PFSK-1 (cell line): ENCODE results near the gene VPS45.

Experiments
- FOXP2 ChIP-seq: optimal IDR thresholded peaks from 2 replicates; pipeline ENCODE3; 2011; ENCODE audit warnings: borderline replicate concordance, control low read depth, inconsistent platforms; ENCODE audit not compliant: insufficient read depth; ENCODE audit errors: extremely low read length, extremely low read depth
- POLR2AphosphoS5 ChIP-seq: IDR thresholded peaks from 2 replicates; pipeline ENCODE4 v1.6.1; 2012; ENCODE audit warnings: low read depth, mild to moderate bottlenecking, control low read depth, low read length, moderate library complexity
- SIN3A ChIP-seq: IDR thresholded peaks from 2 replicates; pipeline ENCODE4 v1.6.1; 2012; ENCODE audit warnings: mild to moderate bottlenecking, low read length, moderate library complexity, borderline replicate concordance; ENCODE audit not compliant: insufficient read depth
- TAF1 ChIP-seq: IDR thresholded peaks from 2 replicates; pipeline ENCODE4 v1.6.1; 2012; ENCODE audit warnings: low read length, control low read depth, borderline replicate concordance; ENCODE audit not compliant: insufficient read depth
- TF ChIP-seq, protein P1 (sequence below), 2 experiments: IDR thresholded peaks; 2 replicates each; pipeline versions ENCODE4 v1.6.1 to v1.8.0; 2011 to 2012; ENCODE audit warnings: low read depth in 2 of 2, low read length in 2 of 2, control low read depth in 1 of 2, inconsistent platforms in 1 of 2, mild to moderate bottlenecking in 1 of 2, moderate library complexity in 1 of 2; ENCODE audit not compliant: insufficient read depth in 1 of 2

The VPS45 gene

DNA sequence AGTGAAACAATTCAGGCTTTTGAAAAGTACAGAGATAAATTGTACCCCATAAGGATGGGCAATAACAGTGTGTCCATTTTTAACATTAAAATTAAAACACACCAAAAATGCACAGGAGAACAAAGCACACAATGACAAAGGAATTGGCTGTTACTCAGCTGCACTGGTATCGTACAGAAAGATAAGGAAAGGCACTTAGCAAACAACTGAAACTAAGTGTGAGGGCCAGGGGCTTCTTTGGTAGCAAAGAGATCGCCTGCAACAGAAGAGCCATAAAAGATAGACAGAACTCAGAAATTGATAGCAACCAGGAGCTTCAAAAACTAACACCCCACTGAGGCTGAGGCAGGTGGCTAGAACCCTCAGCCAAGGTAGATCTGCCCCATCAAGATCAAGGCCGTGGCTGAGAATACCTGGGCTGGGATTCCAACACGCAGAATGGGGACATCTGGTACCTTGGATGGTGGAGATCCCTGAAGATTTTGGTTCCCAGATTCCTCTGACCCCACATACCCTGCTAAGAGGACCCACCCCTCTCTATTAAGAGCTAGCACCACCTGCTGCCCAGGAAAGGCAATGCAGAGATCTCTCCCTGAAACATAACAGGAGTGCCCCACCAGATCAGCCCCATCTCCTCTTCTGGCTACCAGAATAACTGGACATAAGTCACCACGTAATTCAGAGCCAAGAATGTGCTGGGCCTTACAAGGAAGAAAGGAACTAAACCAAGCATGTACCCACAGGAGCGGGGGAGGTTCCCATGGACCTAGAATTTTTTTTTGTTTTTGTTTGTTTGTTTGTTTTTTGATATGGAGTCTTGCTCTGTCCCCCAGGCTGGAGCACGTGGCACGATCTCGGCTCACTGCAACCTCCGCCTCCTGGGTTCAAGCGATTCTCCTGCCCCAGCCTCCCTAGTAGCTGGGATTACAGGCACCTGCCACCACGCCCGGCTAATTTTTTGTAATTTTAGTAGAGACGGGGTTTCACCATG is 98.3 kb downstream of the VPS45 start:
- no peak for TF ChIP-seq POLR2AphosphoS5
- TF ChIP-seq TAF1 = no peak
- TF ChIP-seq FOXP2 = no peak
- no peak for TF ChIP-seq SIN3A
- TF ChIP-seq, protein P1, sequence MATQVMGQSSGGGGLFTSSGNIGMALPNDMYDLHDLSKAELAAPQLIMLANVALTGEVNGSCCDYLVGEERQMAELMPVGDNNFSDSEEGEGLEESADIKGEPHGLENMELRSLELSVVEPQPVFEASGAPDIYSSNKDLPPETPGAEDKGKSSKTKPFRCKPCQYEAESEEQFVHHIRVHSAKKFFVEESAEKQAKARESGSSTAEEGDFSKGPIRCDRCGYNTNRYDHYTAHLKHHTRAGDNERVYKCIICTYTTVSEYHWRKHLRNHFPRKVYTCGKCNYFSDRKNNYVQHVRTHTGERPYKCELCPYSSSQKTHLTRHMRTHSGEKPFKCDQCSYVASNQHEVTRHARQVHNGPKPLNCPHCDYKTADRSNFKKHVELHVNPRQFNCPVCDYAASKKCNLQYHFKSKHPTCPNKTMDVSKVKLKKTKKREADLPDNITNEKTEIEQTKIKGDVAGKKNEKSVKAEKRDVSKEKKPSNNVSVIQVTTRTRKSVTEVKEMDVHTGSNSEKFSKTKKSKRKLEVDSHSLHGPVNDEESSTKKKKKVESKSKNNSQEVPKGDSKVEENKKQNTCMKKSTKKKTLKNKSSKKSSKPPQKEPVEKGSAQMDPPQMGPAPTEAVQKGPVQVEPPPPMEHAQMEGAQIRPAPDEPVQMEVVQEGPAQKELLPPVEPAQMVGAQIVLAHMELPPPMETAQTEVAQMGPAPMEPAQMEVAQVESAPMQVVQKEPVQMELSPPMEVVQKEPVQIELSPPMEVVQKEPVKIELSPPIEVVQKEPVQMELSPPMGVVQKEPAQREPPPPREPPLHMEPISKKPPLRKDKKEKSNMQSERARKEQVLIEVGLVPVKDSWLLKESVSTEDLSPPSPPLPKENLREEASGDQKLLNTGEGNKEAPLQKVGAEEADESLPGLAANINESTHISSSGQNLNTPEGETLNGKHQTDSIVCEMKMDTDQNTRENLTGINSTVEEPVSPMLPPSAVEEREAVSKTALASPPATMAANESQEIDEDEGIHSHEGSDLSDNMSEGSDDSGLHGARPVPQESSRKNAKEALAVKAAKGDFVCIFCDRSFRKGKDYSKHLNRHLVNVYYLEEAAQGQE (IDR thresholded peaks at IDR 0.05; ENCODE audit: insufficient read depth in 1 of 2, low read depth in 2 of 2, low read length in 2 of 2) = no peak

DNA sequence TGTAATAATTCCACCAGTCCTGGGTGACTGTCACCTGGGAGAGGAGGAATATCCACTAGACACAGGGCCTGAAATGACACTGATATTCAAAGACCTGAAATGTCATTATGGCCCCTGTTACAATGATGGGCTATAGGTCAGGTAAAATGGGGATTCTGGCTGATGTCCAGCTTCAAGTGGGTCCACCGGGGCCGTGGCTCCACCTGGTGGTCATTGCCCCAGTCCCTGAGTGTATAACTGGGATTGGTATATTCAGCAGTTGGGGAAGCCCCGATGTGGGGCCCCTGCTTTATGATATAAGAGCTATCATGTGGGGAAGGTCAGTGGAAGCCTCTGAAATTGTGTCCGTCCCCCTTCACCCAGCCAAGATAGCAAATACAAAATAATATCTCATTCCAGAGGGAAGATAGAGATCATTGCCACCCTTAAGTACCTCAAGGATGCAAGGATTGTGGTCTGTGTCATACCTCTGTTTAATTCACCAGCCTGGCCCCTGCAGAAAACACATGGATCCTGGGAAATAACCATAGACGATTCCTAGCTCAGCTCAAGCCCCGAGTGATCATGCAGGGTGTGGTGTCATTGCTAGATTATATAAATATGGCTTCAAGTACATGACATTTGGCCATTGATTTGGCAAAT is 101.5 kb downstream of the VPS45 start:
- TF ChIP-seq POLR2AphosphoS5 (no peak), TAF1 (no peak), FOXP2 (no peak), SIN3A (no peak)
- TF ChIP-seq, protein P1 (IDR thresholded peaks at IDR 0.05; ENCODE audit: insufficient read depth in 1 of 2, low read depth in 2 of 2, low read length in 2 of 2) = no peak

DNA sequence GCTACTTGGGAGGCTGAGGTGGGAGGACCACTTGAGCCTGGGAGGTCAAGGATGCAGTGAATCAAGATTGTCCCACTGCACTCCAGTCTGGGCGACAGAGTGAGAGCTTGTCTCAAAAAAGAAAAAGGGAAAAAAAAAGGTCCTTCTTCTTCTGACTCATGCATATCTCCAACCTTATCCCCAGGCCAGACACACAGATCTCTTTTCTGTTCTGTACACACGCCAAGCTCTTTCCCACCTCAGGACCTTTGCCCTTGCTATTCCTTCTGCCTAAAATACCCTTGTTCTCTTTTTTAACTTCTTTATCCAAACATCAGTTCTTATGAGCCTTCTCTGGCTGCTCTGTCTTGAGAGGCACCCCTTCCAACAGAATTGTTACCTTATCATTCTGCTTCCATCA is 104.2 kb downstream of the VPS45 start:
- TF ChIP-seq TAF1 (no peak), POLR2AphosphoS5 (no peak), FOXP2 (no peak), SIN3A (no peak)
- TF ChIP-seq, protein P1 (IDR thresholded peaks at IDR 0.05; ENCODE audit: insufficient read depth in 1 of 2, low read depth in 2 of 2, low read length in 2 of 2) = no peak

DNA sequence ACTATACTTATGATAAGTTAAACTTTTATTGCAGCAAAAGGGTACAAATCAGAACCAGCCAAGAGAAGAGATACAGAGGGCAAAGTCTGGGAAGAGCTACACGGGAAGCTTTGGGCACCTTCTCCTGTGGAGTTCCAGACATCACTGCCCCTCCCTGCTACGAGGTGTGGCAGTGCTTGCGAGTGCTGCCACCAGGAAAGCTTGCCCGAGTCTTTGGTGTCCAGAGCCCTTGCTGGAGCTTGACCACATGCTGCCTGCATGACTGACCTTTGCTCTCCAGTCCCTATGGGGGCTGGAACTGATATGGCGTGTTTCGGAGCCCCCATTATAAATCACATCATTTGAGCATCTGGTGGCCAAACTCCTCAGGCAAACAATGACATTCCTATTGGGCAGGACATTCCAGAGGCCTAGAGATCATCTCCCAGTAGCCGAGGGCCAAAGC is 105.6 kb downstream of the VPS45 start:
- TF ChIP-seq SIN3A (no peak), TAF1 (no peak), FOXP2 (no peak), POLR2AphosphoS5 (no peak)

DNA sequence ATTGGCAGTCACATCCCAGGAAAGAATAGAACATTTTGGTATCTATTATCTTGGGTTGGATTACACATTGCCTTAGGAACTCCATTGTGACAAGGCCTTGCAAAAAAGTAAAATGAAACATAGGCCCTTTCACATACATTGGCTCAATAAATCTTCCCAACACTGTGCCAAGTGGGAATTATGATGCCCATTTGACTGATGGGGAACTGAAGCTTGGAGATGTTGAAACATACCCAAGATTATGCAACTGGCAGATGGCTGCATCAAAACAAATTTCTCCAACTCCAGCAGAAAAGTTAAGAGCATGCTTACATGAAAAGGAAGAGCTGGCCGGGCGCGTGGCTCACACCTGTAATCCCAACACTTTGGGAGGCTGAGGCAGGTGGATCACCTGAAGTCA is 109.0 kb downstream of the VPS45 start:
- no peak for TF ChIP-seq POLR2AphosphoS5
- no peak for TF ChIP-seq TAF1
- TF ChIP-seq, protein P1 (IDR thresholded peaks at IDR 0.05; ENCODE audit: insufficient read depth in 1 of 2, low read depth in 2 of 2, low read length in 2 of 2) = no peak
- TF ChIP-seq FOXP2 = no peak
- no peak for TF ChIP-seq SIN3A
